ENCODE measurements around the gene PYGM. TPM values are rescaled to one million over a fixed set of nuclear protein-coding genes. Genes with fewer than 3 reads are reported as not detected.

The PYGM gene
- total and polyA plus RNA-seq, 2 donors (not counting 3 experiments of a cell fraction or from before 2014, with no cell fraction given), result 0.10 to 0.62 TPM

DNA sequence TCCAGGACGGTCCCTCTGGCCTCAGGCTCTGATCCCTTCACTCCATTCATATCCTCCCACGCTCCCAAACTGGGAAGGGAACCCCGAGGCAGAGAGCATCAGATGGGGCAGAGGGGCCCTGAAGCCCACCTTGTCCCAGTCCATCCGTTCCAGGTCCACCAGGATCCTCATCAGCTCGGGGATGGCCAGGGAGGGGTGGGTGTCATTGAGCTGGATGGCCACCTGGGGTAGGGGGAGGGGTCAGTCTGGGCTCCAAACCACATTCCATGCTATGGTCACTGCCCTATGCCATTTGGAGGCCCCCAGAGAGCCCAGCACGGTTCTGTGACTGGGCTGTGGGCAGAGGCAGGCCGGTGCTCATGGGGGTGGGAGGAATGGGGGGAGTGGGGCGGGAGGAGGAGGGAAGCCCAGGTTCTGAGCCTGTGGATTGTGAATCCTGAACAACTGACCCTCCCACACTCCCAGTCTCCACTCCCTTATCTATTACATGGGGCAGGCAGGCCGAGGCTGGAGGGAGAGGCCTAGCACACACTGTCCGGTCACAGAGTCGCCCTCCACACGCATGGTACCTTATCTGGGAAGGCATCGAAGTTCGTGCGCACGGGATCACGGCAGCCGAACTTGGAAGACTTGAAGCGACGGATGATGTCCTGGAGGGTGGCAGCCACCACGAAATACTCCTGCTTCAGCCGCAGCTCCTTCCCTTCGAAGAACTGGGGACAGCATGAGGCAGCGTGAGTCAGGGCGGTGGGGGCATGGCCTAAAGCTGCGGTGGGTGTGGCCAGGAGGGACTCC lies 5.5 kb downstream of the PYGM start:
- Histone ChIP-seq H3K79me2 (ENCODE audit: control insufficient read depth, insufficient read depth, low read length) (no peaks in the 10 kb centered on the region), H3K27me3 (ENCODE audit: control insufficient read depth in 2 of 2, insufficient read depth in 2 of 2, low read length in 2 of 2) (no peaks in the 10 kb centered on the region), H3K9ac (replicated peaks; ENCODE audit: extremely low read depth, insufficient read depth, low read length) (no peak overlapping the region), H4K20me1 (replicated peaks; ENCODE audit: control insufficient read depth, extremely low read depth, insufficient read depth, low read length) (no peaks in the 10 kb centered on the region), H3K4me3 (replicated peaks in 1 of 3; ENCODE audit: insufficient read depth in 1 of 3, low read depth in 1 of 3, low read length in 3 of 3) (no peak overlapping the region), H3K9me3 (replicated peaks; ENCODE audit: control insufficient read depth, insufficient read depth, low read length) (no peaks in the 10 kb centered on the region), H3K4me2 (ENCODE audit: insufficient read depth, low read length) (no peak overlapping the region), H3K9me1 (replicated peaks; ENCODE audit: control insufficient read depth, extremely low read depth, insufficient read depth, low read length) (no peaks in the 10 kb centered on the region), H3K4me1 (ENCODE audit: control insufficient read depth, extremely low read depth, insufficient read depth, low read length) (no peaks in the 10 kb centered on the region), H3K27ac (ENCODE audit: insufficient read depth, low read depth, low read length) (no peak overlapping the region), H3K36me3 (ENCODE audit: control insufficient read depth in 2 of 2, extremely low read depth in 1 of 2, insufficient read depth in 2 of 2, low read length in 2 of 2) (no peaks in the 10 kb centered on the region), H2AFZ (ENCODE audit: low read depth, low read length) (no peak overlapping the region)
- TF ChIP-seq FOS (IDR thresholded peaks at IDR 0.05; ENCODE audit: borderline replicate concordance, insufficient read depth, low read length), result no peak
- no peak for TF ChIP-seq MYC (IDR thresholded peaks at IDR 0.05; ENCODE audit: low read depth, low read length)
- TF ChIP-seq, protein P1, sequence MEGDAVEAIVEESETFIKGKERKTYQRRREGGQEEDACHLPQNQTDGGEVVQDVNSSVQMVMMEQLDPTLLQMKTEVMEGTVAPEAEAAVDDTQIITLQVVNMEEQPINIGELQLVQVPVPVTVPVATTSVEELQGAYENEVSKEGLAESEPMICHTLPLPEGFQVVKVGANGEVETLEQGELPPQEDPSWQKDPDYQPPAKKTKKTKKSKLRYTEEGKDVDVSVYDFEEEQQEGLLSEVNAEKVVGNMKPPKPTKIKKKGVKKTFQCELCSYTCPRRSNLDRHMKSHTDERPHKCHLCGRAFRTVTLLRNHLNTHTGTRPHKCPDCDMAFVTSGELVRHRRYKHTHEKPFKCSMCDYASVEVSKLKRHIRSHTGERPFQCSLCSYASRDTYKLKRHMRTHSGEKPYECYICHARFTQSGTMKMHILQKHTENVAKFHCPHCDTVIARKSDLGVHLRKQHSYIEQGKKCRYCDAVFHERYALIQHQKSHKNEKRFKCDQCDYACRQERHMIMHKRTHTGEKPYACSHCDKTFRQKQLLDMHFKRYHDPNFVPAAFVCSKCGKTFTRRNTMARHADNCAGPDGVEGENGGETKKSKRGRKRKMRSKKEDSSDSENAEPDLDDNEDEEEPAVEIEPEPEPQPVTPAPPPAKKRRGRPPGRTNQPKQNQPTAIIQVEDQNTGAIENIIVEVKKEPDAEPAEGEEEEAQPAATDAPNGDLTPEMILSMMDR (IDR thresholded peaks at IDR 0.05; ENCODE audit: extremely low read depth in 1 of 2, insufficient read depth in 1 of 2, low read depth in 1 of 2, low read length in 2 of 2), result no peak
- TF ChIP-seq, protein P2, sequence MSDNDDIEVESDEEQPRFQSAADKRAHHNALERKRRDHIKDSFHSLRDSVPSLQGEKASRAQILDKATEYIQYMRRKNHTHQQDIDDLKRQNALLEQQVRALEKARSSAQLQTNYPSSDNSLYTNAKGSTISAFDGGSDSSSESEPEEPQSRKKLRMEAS (IDR thresholded peaks at IDR 0.05; ENCODE audit: insufficient read depth, insufficient read length), result no peak
- no peak for TF ChIP-seq EZH2 (IDR thresholded peaks at IDR 0.05; ENCODE audit: borderline replicate concordance, low read depth, low read length, severe bottlenecking)
- no peak for TF ChIP-seq POLR2A (IDR thresholded peaks at IDR 0.05; ENCODE audit: low read depth, low read length)
- no peak for TF ChIP-seq JUN (IDR thresholded peaks at IDR 0.05; ENCODE audit: borderline replicate concordance, insufficient read depth, insufficient read length, low read depth)
- TF ChIP-seq POLR2AphosphoS5 (IDR thresholded peaks at IDR 0.05; ENCODE audit: insufficient read depth, low read depth, low read length), result no peak
- no peak for TF ChIP-seq GATA2 (IDR thresholded peaks at IDR 0.05; ENCODE audit: insufficient read depth, insufficient read length, low read depth, low read length)
- FAIRE-seq (no peak), DNase-seq (ENCODE audit: low read depth, low spot score) (no peak)
- ChIA-PET POLR2A (no interaction called here), CTCF (no interaction called here)
- intact Hi-C loops (cut with micrococcal nuclease), result no loop called here
- BruUV-seq (replicated peaks), result no TSS peak
- dilution Hi-C loops (cut with MboI; ENCODE audit: extremely low pct_ligation_motif_present, low sequenced_read_pairs), result no loop called here

All from endothelial cell of umbilical vein (primary cell).